Fibroblast of villous mesenchyme (primary cell): Measurements from ENCODE around the gene RIC8A. TPM values are rescaled to one million over a fixed set of nuclear protein-coding genes. Genes with fewer than 3 reads are reported as not detected.

Experiments used
- DNase-seq: peaks from one replicate; pipeline ENCODE4 v3.0.0-alpha.2; 2010; ENCODE audit warnings: low read depth
- H3K4me3 ChIP-seq: 2 replicates; pipeline ENCODE4 v1.5.1; 2011; ENCODE audit warnings: low read depth, mild to moderate bottlenecking, low read length
- total RNA-seq: library from RNA; depleted of rRNA; stranded (reverse); fragments of >200 nt; gene quantifications from 2 replicates; pipeline ENCODE4 v1.2.3, GENCODE V29; 2012
- TF ChIP-seq, protein P1 (sequence below): IDR thresholded peaks from 2 replicates; pipeline ENCODE4 v1.5.1; 2012; ENCODE audit warnings: low read depth, mild to moderate bottlenecking, low read length; ENCODE audit not compliant: insufficient read depth

Gene RIC8A
- total RNA-seq, 1 donor, result 167 TPM

- no peak for DNase-seq
- TF ChIP-seq, protein P1, sequence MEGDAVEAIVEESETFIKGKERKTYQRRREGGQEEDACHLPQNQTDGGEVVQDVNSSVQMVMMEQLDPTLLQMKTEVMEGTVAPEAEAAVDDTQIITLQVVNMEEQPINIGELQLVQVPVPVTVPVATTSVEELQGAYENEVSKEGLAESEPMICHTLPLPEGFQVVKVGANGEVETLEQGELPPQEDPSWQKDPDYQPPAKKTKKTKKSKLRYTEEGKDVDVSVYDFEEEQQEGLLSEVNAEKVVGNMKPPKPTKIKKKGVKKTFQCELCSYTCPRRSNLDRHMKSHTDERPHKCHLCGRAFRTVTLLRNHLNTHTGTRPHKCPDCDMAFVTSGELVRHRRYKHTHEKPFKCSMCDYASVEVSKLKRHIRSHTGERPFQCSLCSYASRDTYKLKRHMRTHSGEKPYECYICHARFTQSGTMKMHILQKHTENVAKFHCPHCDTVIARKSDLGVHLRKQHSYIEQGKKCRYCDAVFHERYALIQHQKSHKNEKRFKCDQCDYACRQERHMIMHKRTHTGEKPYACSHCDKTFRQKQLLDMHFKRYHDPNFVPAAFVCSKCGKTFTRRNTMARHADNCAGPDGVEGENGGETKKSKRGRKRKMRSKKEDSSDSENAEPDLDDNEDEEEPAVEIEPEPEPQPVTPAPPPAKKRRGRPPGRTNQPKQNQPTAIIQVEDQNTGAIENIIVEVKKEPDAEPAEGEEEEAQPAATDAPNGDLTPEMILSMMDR, result no peak
- H3K4me3 ChIP-seq, result peak overlapping the region; percentile 79
Observed at GRCh38 chr11:206002-206384, 1.5 kb upstream of the RIC8A start.

DNA sequence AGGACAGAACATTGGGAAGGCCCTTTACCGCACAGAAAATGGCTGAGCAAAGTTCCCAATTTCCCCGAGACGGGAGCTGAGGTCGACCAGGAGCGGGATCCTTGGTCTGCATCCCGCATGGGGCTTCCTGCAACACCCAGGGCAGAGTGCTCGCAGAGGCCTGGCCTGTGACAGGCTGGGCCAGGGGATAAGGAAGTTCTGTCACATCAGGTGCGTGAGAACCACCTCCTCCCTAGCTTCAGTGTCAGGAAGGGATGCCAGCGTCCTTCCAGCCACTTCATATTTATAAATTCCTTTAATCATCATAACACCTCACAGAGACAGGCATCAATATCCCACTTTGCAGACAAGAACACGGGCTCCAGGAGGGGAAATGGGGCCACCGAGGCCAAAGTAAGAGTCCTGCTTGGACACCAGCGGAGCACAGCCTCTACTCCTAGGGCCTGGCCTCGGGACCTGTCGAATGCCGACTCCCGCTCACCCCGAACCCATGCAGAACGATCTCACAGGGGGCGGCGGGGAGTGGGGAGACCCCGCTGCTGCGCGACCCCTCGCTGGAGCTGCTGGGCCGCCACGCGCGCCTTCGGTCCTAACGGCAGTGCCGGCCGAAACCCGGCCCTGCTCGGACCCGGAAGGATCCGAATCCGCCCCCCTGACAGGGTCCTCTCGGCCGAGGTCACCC is 841 bp upstream of the RIC8A start:
- H3K4me3 ChIP-seq, result peak overlapping the region; percentile 79
- TF ChIP-seq, protein P1, result no peak
- DNase-seq, result peak; percentile 38

DNA sequence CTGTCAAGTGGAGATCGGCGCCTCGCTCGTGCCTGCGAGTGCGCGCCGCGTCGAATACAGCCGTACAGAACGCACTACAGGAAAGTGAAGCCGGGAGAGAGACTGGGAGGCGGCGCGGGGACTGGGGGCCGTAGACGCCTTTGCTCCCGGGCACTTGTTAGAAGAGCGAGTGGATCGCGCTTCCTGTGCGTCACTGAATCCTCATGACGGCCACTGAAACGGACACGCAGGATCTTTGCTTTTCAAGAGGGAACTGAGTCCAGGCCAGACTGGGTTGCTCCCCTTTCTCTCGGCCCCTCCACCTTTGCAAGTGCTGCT is 314 bp downstream of the RIC8A start:
- TF ChIP-seq, protein P1, result no peak
- DNase-seq, result peak; percentile 82
- peak overlapping the region; percentile 79 for H3K4me3 ChIP-seq

GRCh38 chr11:208181-208916 is 841 bp downstream of the RIC8A start:
- H3K4me3 ChIP-seq, result peak overlapping the region; percentile 79
- TF ChIP-seq, protein P1, result no peak
- DNase-seq, result peak; percentile 84

GRCh38 chr11:208917-209260 is 1.4 kb downstream of the RIC8A start:
- peak overlapping the region; percentile 79 for H3K4me3 ChIP-seq
- TF ChIP-seq, protein P1, result no peak
- no peak for DNase-seq

DNA sequence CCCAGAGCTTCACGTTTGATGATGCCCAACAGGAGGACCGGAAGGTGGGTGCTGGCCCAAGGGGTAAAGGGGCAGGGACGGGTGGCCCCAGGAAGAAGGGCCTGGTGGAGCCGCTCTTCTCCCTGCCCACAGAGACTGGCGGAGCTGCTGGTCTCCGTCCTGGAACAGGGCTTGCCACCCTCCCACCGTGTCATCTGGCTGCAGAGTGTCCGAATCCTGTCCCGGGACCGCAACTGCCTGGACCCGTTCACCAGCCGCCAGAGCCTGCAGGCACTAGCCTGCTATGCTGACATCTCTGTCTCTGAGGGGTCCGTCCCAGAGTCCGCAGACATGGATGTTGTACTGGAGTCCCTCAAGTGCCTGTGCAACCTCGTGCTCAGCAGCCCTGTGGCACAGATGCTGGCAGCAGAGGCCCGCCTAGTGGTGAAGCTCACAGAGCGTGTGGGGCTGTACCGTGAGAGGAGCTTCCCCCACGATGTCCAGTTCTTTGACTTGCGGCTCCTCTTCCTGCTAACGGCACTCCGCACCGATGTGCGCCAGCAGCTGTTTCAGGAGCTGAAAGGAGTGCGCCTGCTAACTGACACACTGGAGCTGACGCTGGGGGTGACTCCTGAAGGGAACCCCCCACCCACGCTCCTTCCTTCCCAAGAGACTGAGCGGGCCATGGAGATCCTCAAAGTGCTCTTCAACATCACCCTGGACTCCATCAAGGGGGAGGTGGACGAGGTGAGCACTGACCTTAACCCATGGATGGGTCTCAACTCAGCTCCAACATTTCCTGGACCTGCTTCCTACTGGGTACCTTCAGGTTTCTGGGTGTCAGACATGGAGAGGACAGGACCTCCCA is 2.0 kb downstream of the RIC8A start:
- DNase-seq, result no peak
- H3K4me3 ChIP-seq, result peak overlapping the region; percentile 79
- TF ChIP-seq, protein P1, result no peak
